Endometrial microvascular endothelial cells (primary cell): ENCODE data around the gene GPR87. TPM values are rescaled to one million over a fixed set of nuclear protein-coding genes. Genes with fewer than 3 reads are reported as not detected.

Experiments used
- in situ Hi-C: cut with HindIII; loops from 2 replicates; pipeline ENCODE4 v1.10.0; 2017; ENCODE audit warnings: low sequenced_read_pairs, low pct_unique_long_range_greater_than_20kb; ENCODE audit errors: inconsistent ontology term
- total RNA-seq: library from RNA; depleted of rRNA; stranded (reverse); fragments of >200 nt; gene quantifications from one replicate; pipeline ENCODE4 v1.2.3, GENCODE V29; 2015; ENCODE audit errors: inconsistent ontology term

The GPR87 gene
- total RNA-seq, 1 donor from 2014 or later, result not detected

GRCh38 chr3:151319628-151320027 lies 3.0 kb upstream of the GPR87 start:
- in situ Hi-C loops, result no loop called here

GRCh38 chr3:151318991-151319390 lies 2.4 kb upstream of the GPR87 start:
- in situ Hi-C loops, result no loop called here

DNA sequence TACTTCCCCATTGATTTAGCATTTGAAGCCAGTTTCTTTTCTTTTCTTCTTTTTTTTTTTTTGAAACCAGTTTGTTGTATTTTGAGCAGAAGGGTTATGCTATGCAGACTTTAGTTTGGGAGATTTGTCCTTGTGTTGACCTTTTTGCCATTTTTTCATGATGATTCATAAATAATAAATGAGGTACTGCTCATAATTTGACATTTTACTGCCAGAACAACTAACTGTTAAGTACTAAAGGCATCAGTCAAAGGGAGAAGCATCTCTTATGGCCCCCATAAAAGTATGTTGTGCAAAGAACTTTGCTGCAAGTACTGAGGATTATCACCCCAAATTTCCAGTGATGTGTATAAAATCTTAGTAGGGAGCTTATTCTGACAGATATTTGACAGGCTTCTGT lies 1.7 kb upstream of the GPR87 start:
- in situ Hi-C loops, result no loop called here

DNA sequence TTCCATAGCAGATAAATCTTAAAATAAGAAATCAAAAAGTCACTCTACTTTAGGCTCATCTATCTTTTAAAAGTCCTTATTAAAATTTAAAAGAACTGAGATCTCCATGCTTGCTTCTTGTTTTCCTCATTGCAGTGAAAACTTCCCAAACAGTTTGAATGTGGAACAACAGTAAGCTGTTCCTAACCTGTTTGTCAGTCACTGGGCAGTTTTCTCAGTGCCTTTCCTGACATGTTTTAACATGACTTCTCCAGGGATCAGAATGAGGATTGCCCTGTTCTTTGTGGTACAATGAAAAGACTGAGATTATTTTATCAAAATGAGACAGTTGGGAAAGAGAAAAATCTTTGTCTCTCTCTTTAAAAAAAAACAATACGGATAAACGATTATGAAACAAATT lies 774 bp downstream of the GPR87 start:
- in situ Hi-C loops, result no loop called here

- in situ Hi-C loops, result no loop called here
Measured at GRCh38 chr3:151315136-151315535, 1.5 kb downstream of the GPR87 start.

- in situ Hi-C loops, result no loop called here
Measured at GRCh38 chr3:151314593-151314992, 2.0 kb downstream of the GPR87 start.

- in situ Hi-C loops, result no loop called here
Measured at GRCh38 chr3:151314137-151314536, 2.5 kb downstream of the GPR87 start.

DNA sequence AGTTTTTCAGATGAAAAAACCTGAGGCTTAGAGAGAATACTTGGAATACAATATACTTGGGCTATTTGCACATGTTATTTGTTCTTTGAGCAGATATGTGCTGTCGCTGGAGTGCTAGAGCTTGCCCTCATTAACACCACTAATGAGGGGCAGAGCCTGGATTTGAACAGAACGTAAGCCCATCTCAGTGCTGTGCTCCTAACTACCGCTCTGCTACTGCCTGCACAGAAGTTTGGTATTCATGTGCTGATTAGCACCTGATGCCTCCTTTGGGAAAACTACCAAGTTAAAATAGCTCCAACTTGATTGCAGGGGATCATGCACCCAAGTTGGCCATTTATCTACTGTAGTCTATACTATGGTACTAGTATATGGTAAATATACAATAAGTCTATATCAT lies 3.6 kb downstream of the GPR87 start:
- in situ Hi-C loops, result no loop called here

DNA sequence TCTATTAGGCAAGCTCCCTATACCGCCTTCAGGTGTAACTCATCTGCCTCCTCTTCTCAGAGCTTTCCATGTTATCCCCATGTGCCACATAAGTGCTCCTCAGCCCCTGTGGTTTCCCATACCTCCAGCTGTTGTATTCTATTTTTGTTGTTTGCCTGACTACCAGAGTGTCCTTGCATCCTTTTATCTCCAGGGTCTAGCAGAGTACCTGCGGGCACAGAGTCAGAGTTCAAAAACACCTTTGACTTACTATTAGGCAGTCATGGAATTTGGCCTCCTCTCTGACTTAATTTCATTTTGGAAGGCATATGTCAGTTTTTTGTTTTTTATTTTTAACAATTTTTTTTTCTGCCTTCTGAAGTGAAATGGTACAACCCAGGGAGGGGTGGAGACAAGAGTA lies 7.1 kb downstream of the GPR87 start:
- in situ Hi-C loops, result no loop called here

DNA sequence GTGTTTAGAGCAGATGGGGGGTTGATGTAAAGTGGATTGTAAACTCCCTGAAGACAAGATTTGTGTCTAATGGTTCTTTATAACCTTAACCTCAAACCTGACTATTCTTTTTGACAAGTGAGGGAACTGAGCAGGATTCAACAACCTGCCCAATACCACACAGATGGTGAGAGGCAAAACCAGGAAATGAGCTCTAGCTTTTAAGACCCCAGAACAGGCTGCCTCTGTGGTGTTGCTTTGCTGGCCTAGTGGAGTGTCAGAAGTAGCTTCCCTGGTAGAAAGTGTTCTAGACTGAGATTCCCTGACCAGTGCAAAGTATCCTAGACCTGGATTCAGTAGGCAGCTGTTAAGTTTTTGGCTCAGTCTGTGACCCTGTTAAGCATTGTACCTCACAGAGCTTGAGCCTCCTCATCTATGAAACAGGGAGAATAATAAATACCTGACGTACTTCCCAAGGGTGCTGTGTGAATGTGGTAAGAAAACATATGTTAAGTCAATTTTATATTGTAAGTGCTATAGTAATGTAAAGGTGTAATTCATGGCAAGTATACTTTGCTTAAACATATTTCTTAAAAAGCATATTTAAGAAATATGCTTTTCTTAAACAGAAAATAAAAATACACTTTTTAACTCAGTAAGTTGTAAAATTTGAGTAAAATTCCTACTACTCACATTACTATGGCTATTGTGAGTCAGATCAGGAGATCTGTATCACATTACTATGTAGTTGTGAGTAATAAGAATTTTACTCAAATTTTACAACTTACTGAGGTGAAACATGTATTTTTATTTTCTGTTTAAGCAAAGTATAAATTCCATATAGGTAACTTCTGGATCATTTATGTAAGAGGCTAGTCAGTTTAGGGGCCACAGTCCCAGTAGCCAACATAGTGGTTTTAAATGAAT lies 8.8 kb downstream of the GPR87 start:
- in situ Hi-C loops, result no loop called here

- in situ Hi-C loops, result no loop called here
Measured at GRCh38 chr3:151307131-151307530, 9.5 kb downstream of the GPR87 start.

- in situ Hi-C loops, result no loop called here
Measured at GRCh38 chr3:151306168-151306810, 10.3 kb downstream of the GPR87 start.

DNA sequence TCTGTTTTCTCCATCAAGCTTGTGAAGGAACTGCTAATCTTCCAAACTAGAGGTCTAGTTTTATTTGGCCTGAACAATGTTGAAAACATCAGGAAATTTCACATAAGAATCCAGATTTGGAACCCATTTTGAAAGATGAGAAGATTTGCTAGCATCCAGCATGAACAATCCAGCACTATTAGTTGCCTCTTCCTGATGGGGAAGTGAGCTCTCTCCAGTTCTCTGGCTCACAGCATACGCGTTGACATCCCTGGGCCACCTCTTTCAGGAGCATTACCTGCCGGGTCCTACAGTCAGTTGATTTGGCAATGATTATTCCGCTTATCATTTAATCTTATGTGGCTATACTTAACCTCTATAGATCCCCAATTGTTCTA lies 10.9 kb downstream of the GPR87 start:
- in situ Hi-C loops, result no loop called here

DNA sequence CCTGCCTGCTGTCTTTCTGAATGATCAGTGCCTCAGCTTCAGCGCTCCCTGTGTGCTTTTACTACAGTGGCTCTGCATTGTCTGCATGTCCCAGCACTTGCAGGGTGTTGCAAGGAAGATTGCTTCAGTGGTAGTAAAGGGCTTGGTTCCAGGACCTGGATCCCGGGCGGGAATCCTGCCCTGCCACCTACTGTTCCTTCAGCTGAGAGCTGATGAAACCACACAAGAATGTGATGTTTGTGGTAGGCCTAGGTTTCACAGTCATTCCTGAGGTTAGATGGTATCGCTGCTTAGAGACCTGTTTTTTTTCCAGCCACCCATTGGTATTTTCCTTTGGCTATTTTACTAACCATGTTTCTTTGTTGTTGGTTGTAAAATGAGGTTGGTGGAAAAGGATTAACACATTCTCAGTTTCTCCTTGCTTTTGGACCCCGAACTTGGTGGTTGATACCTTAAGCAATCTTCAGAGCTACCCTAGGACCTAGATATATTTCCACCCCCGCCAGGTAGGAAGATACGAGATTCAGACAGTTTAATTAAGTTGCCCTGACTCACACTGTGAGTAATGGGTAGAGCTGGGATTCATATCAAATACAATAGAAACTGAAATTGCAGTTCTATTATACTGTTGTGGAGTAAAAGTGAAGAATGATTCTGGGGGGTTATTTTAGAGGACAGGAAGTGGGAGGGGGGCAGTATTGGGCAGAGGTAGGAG lies 11.4 kb downstream of the GPR87 start:
- in situ Hi-C loops, result no loop called here

DNA sequence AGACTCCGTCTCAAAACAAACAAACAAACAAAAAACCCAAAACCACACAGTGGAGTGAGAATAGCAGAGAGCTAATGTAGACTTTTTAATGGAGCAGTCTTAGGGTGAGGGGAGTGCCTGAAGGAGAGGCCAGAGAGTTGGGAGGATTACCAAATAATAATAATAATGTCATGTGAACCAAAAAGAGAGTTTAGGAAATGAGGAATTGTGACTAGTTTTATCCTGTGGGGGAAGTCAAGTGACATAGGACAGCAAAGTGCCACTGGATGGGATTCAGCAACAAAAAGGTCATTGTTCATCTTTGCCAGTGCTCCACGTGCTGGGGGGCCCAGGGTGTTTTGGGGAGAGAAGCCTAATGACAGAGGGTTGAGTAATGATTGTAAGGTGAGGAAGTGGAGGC lies 12.9 kb downstream of the GPR87 start:
- in situ Hi-C loops, result no loop called here

GRCh38 chr3:151301787-151302186 lies 14.8 kb downstream of the GPR87 start:
- in situ Hi-C loops, result no loop called here

- in situ Hi-C loops, result no loop called here
Measured at GRCh38 chr3:151300539-151300938, 16.1 kb downstream of the GPR87 start.

GRCh38 chr3:151299006-151299405 lies 17.6 kb downstream of the GPR87 start:
- in situ Hi-C loops, result no loop called here

GRCh38 chr3:151297429-151297828 lies 19.2 kb downstream of the GPR87 start:
- in situ Hi-C loops, result no loop called here

GRCh38 chr3:151296226-151296625 lies 20.4 kb downstream of the GPR87 start:
- in situ Hi-C loops, result no loop called here
